Uterus (tissue), 2 donors: ENCODE results near the gene BAHD1.

Experiments used
- POLR2A ChIP-seq, 2 donors: fragments of 450-650 bp; IDR thresholded peaks; one replicate each; pipeline ENCODE4 v1.6.1; 2016; ENCODE audit warnings: antibody characterized with exemption in 2 of 2, mild to moderate bottlenecking in 1 of 2, moderate library complexity in 1 of 2
- TF ChIP-seq, protein P1 (sequence below), 4 experiments: fragments of 200-600 bp in 2 of 4; fragments of 450-650 bp in 2 of 4; sonication (generic) in 2 of 4; IDR thresholded peaks; one replicate each; pipeline ENCODE4 v1.5.1; 2016 to 2019; ENCODE audit warnings: antibody characterized with exemption in 4 of 4, mild to moderate bottlenecking in 2 of 4, moderate library complexity in 1 of 4

DNA sequence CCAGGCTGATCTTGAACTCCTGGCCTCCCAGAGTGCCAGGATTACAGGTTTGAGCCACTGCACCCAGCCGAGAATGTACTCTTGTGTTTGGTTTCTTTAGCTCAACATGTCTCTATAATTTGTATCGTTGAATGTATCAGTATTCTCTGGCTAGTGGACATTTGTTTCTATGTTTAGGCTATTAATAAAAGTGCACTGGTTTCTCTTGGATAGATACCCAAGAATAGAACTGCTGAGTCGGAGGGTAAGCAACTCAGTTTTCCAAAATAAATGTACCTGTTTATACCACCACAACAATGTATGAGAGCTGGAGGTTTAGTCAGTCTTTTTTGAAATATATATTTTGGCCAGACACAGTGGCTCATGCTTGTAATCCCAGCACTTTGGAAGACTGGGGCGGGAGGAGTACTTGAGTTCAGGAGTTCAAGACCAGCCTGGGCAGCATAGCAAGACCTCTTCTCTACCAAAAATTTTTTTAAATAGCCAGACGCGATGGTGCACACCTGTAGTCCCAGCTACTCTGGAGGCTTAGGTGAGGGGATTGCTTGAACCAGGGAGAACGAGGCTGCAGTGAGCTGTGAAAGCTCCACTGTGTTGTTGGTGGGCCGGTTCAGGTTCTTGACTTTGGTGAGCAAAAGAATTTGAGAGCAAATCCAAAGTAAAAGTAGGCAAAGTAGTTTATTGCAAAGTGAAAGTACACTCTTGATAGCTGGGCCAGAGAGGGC is 42.9 kb upstream of the BAHD1 start:
- TF ChIP-seq POLR2A (IDR thresholded peaks at IDR 0.05) = no peak
- TF ChIP-seq, protein P1, sequence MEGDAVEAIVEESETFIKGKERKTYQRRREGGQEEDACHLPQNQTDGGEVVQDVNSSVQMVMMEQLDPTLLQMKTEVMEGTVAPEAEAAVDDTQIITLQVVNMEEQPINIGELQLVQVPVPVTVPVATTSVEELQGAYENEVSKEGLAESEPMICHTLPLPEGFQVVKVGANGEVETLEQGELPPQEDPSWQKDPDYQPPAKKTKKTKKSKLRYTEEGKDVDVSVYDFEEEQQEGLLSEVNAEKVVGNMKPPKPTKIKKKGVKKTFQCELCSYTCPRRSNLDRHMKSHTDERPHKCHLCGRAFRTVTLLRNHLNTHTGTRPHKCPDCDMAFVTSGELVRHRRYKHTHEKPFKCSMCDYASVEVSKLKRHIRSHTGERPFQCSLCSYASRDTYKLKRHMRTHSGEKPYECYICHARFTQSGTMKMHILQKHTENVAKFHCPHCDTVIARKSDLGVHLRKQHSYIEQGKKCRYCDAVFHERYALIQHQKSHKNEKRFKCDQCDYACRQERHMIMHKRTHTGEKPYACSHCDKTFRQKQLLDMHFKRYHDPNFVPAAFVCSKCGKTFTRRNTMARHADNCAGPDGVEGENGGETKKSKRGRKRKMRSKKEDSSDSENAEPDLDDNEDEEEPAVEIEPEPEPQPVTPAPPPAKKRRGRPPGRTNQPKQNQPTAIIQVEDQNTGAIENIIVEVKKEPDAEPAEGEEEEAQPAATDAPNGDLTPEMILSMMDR (IDR thresholded peaks at IDR 0.05) = no peak
